K562 (cell line): ENCODE results near the gene PTP4A2. TPM values are rescaled to one million over a fixed set of nuclear protein-coding genes. Genes with fewer than 3 reads are reported as not detected.

Source experiments
- AFF1 ChIP-seq, 2 experiments: fragments of 450-650 bp; IDR thresholded peaks; 2 replicates each; pipeline ENCODE4 v1.6.1; 2018; ENCODE audit warnings: mild to moderate bottlenecking in 2 of 2, low read depth in 1 of 2; ENCODE audit not compliant: partially characterized antibody in 2 of 2
- ARID3B ChIP-seq: fragments of 250-450 bp; sonication (Bioruptor Pico); IDR thresholded peaks from 2 replicates; pipeline ENCODE4 v1.4.0; 2020; ENCODE audit warnings: borderline replicate concordance
- ATF7 ChIP-seq: fragments of 450-650 bp; IDR thresholded peaks from 2 replicates; pipeline ENCODE4 v1.7.1; 2014; ENCODE audit warnings: mild to moderate bottlenecking, moderate library complexity
- C11orf30 ChIP-seq: fragments of 450-650 bp; IDR thresholded peaks from 2 replicates; pipeline ENCODE4 v1.6.1; 2016; ENCODE audit warnings: low read depth, mild to moderate bottlenecking
- CHCHD3 ChIP-seq: fragments of 250-450 bp; sonication (Bioruptor Pico); IDR thresholded peaks from 2 replicates; pipeline ENCODE4 v2.1.2; 2022; ENCODE audit warnings: mild to moderate bottlenecking
- CSDE1 ChIP-seq, 2 experiments: fragments of 450-650 bp; IDR thresholded peaks; 2 replicates each; pipeline ENCODE4 v1.6.1; 2016; ENCODE audit warnings: mild to moderate bottlenecking in 1 of 2
- CUX1 ChIP-seq: fragments of 200-800 bp; sonication (Bioruptor generic); IDR thresholded peaks from 2 replicates; pipeline ENCODE4 v1.6.1; 2016; ENCODE audit warnings: missing genetic modification characterization, missing compliant biosample characterization
- ELF2 ChIP-seq: fragments of 250-450 bp; sonication (Bioruptor Pico); IDR thresholded peaks from 2 replicates; pipeline ENCODE4 v1.5.0; 2021; ENCODE audit warnings: mild to moderate bottlenecking
- FOXA3 ChIP-seq, 2 experiments: fragments of 450-650 bp in 1 of 2; sonication (generic) in 1 of 2; formaldehyde crosslinking; IDR thresholded peaks in 1 of 2; conservative IDR thresholded peaks in 1 of 2; 2 replicates each; pipeline versions ENCODE4 v1.4.0 to v1.8.0; 2020 to 2022; ENCODE audit warnings: mild to moderate bottlenecking in 2 of 2, missing genetic modification reagents in 1 of 2
- NFATC3 ChIP-seq: fragments of 450-650 bp; IDR thresholded peaks from 2 replicates; pipeline ENCODE4 v1.6.1; 2017; ENCODE audit warnings: mild to moderate bottlenecking
- PTBP1 ChIP-seq: fragments of 200-400 bp; formaldehyde crosslinking; IDR thresholded peaks from 2 replicates; pipeline ENCODE4 v1.6.1; 2017; ENCODE audit warnings: low read depth, low read length
- SNAPC5 ChIP-seq: fragments of 250-450 bp; sonication (Bioruptor Pico); IDR thresholded peaks from 2 replicates; pipeline ENCODE4 v1.8.0; 2021; ENCODE audit warnings: moderate library complexity, mild to moderate bottlenecking, inconsistent platforms
- SOX6 ChIP-seq: fragments of 450-650 bp; IDR thresholded peaks from 2 replicates; pipeline ENCODE4 v1.6.1; 2014; ENCODE audit warnings: mild to moderate bottlenecking
- TARDBP ChIP-seq: fragments of 450-650 bp; IDR thresholded peaks from 2 replicates; pipeline ENCODE4 v1.6.1; 2016
- YBX1 ChIP-seq: fragments of 450-650 bp; IDR thresholded peaks from 2 replicates; pipeline ENCODE4 v1.7.1; 2016; ENCODE audit warnings: mild to moderate bottlenecking
- ZFP36 ChIP-seq: fragments of 150-350 bp; IDR thresholded peaks from 2 replicates; pipeline ENCODE4 v1.6.1; 2018; ENCODE audit warnings: low read length, low read depth; ENCODE audit not compliant: partially characterized antibody
- ZNF175 ChIP-seq: fragments of 200-800 bp; sonication (Bioruptor generic); IDR thresholded peaks from 2 replicates; pipeline ENCODE4 v1.6.1; 2016; ENCODE audit warnings: low read depth, mild to moderate bottlenecking, missing genetic modification characterization, missing compliant biosample characterization
- ZNF589 ChIP-seq: fragments of 200-800 bp; sonication (Bioruptor generic); IDR thresholded peaks from 2 replicates; pipeline ENCODE4 v1.6.1; 2016; ENCODE audit warnings: low read depth, missing genetic modification characterization, missing compliant biosample characterization
- polyA plus RNA-seq, 8 experiments: library from polyadenylated mRNA; depleted of rRNA in 4 of 8; stranded (reverse) in 5 of 8; unstranded in 3 of 8; fragments of >200 nt; fragmentation: Nextera tagmentation in 2 of 8; fragmentation: Illumina TruSeq in 1 of 8; extraction: Ambion mirVana in 2 of 8; extraction: Trizol in 1 of 8; gene quantifications; 2 replicates each; pipeline versions ENCODE4 v1.2.1 to v1.2.3, GENCODE V29; 2011 to 2014; ENCODE audit warnings: inconsistent platforms in 1 of 8, missing spikeins in 1 of 8
- total RNA-seq, 7 experiments: library from RNA; depleted of rRNA in 6 of 7; stranded (reverse); fragments of >200 nt in 6 of 7; fragmentation: Illumina TruSeq in 2 of 7; extraction: Trizol in 2 of 7; gene quantifications; 2 replicates each; pipeline versions ENCODE4 v1.2.1 to v1.2.3, GENCODE V29; 2011 to 2021; ENCODE audit warnings: low replicate concordance in 1 of 7

Gene PTP4A2
- total and polyA plus RNA-seq, 9 of the 15 experiments (the other 6 are each of a cell fraction or from before 2014, with no cell fraction given): 197 to 870 (median 480) TPM

GRCh38 chr1:31926853-31927660, 11.1 kb downstream of the PTP4A2 start (continued):
- TF ChIP-seq ARID3B (CRISPR knock-in tag) (no peak), AFF1 (IDR thresholded peaks at IDR 0.05; ENCODE audit: low read depth in 1 of 2, partially characterized antibody in 2 of 2) (peak in 1 of 2 experiments; percentile 33), ZNF589 (CRISPR knock-in tag) (no peak), FOXA3 (CRISPR knock-in tag; conservative IDR thresholded peaks at IDR 0.05 in 1 of 2, IDR thresholded peaks at IDR 0.05 in 1 of 2) (no peak), YBX1 (no peak), SOX6 (no peak), CSDE1 (IDR thresholded peaks at IDR 0.05) (peak in 1 of 2 experiments; percentile 31; a peak in 1 of 4 replicates), ZNF175 (no peak), ZFP36 (no peak), CUX1 (CRISPR knock-in tag) (no peak), C11orf30 (no peak), TARDBP (no peak), ELF2 (no peak), NFATC3 (0 out of 2 replicates have a peak, but pooled peaks have one; percentile 48), PTBP1 (no peak), SNAPC5 (no peak), CHCHD3 (CRISPR knock-in tag) (no peak), ATF7 (no peak)
